GM12878 (cell line): ENCODE data around the gene BICRA. TPM values are rescaled to one million over a fixed set of nuclear protein-coding genes. Genes with fewer than 3 reads are reported as not detected.

Source experiments
- ATAC-seq: fragments of 200-7000 bp; cut with Tn5 transposase; 3 replicates; pipeline ENCODE4 v1.9.1; 2020; ENCODE audit warnings: mild to moderate bottlenecking, moderate library complexity
- BruUV-seq: library from RNA; stranded (reverse); fragments of 400-500 nt; replicated peaks from 2 replicates; lab custom pipeline; 2021; lab: Mats Ljungman, UMichigan
- CTCF ChIA-PET: fragments of 300-600 bp; sonication (Branson Sonifier 250); formaldehyde crosslinking; extraction: SDS; loops from one replicate; lab custom pipeline; 2021; ENCODE audit warnings: inconsistent platforms; lab: Yijun Ruan, JAX
- POLR2A ChIA-PET: fragments of 350-600 bp; formaldehyde crosslinking; extraction: SDS; loops from one replicate; lab custom pipeline; 2021; ENCODE audit warnings: inconsistent platforms; lab: Charles Lee
- RAD21 ChIA-PET: fragments of 300-600 bp; sonication (Branson Sonifier 250); formaldehyde crosslinking; loops from one replicate; lab custom pipeline; 2023; ENCODE audit warnings: antibody characterized with exemption; ENCODE audit not compliant: unreplicated experiment; lab: Charles Lee
- SMC1A ChIA-PET: fragments of 300-600 bp; sonication (Branson Sonifier 250); formaldehyde crosslinking; loops from one replicate; lab custom pipeline; 2023; ENCODE audit not compliant: unreplicated experiment, uncharacterized antibody; lab: Charles Lee
- DNase-seq: peaks from one replicate; pipeline ENCODE4 v3.0.0-alpha.2; 2011; ENCODE audit warnings: low read depth, low spot score
- FAIRE-seq: peaks from 3 replicates; lab custom pipeline; 2011; peaks lifted over from hg19 to GRCh38; lab: Jason Lieb, UNC
- H2AFZ ChIP-seq: 2 replicates; pipeline ENCODE4 v1.6.0; 2011; ENCODE audit warnings: low read depth, low read length, control low read depth; ENCODE audit not compliant: control insufficient read depth
- H3K27ac ChIP-seq: 2 replicates; pipeline ENCODE4 v1.5.1; 2011; ENCODE audit warnings: control low read depth; ENCODE audit not compliant: control insufficient read depth, insufficient read depth
- H3K27me3 ChIP-seq, 2 experiments: replicated peaks in 1 of 2; 2 replicates each; pipeline versions ENCODE4 v1.6.0 to v1.6.1; 2011; ENCODE audit warnings: low read length in 1 of 2; ENCODE audit not compliant: control insufficient read depth in 2 of 2, insufficient read depth in 2 of 2
- H3K36me3 ChIP-seq, 2 experiments: 2 replicates each; pipeline ENCODE4 v1.5.1; 2011; ENCODE audit warnings: low read length in 1 of 2; ENCODE audit not compliant: control insufficient read depth in 2 of 2, insufficient read depth in 2 of 2
- H3K4me1 ChIP-seq: 2 replicates; pipeline ENCODE4 v1.6.1; 2011; ENCODE audit warnings: mild to moderate bottlenecking, low read length, moderate library complexity, mixed read lengths; ENCODE audit not compliant: control insufficient read depth, insufficient read depth
- H3K4me2 ChIP-seq: 2 replicates; pipeline ENCODE4 v1.6.0; 2011; ENCODE audit warnings: control low read depth; ENCODE audit not compliant: control insufficient read depth, insufficient read depth
- H3K4me3 ChIP-seq: fragments of 200-600 bp; sonication (generic); 2 replicates; pipeline ENCODE4 v1.5.1; 2016
- H3K79me2 ChIP-seq: 2 replicates; pipeline ENCODE4 v1.6.0; 2011; ENCODE audit warnings: low read length; ENCODE audit not compliant: control insufficient read depth, insufficient read depth
- H3K9ac ChIP-seq: 2 replicates; pipeline ENCODE4 v1.8.0; 2011; ENCODE audit warnings: low read length, control low read depth, mixed read lengths; ENCODE audit not compliant: control insufficient read depth, insufficient read depth
- H3K9me3 ChIP-seq: replicated peaks from 3 replicates; pipeline ENCODE4 v1.5.1; 2011; ENCODE audit warnings: mild to moderate bottlenecking, low read length; ENCODE audit not compliant: control insufficient read depth, insufficient read depth
- H4K20me1 ChIP-seq: 2 replicates; pipeline ENCODE4 v1.6.0; 2011; ENCODE audit not compliant: control insufficient read depth, insufficient read depth
- EZH2 ChIP-seq: IDR thresholded peaks from 2 replicates; pipeline ENCODE4 v1.6.1; 2012; ENCODE audit warnings: low read depth, mild to moderate bottlenecking, control low read depth, inconsistent platforms, low read length, borderline replicate concordance; ENCODE audit not compliant: control insufficient read depth
- HDAC6 ChIP-seq: fragments of 200-600 bp; sonication (generic); IDR thresholded peaks from one replicate; pipeline ENCODE4 v1.8.0; 2017; ENCODE audit warnings: antibody characterized with exemption; ENCODE audit not compliant: unreplicated experiment
- IKZF2 ChIP-seq, 2 experiments: fragments of 450-650 bp; IDR thresholded peaks; 2 replicates each; pipeline ENCODE4 v1.6.1; 2017; ENCODE audit warnings: mild to moderate bottlenecking in 2 of 2, moderate library complexity in 2 of 2
- JUNB ChIP-seq: IDR thresholded peaks from 2 replicates; pipeline ENCODE4 v1.6.1; 2016; ENCODE audit warnings: antibody characterized with exemption, mild to moderate bottlenecking
- MXI1 ChIP-seq: fragments of 150-350 bp; IDR thresholded peaks from 2 replicates; pipeline ENCODE4 v1.6.1; 2011; ENCODE audit warnings: low read depth, mild to moderate bottlenecking, inconsistent platforms, low read length, improper control_type of control experiment
- NFXL1 ChIP-seq: fragments of 450-650 bp; IDR thresholded peaks from 2 replicates; pipeline ENCODE4 v1.6.1; 2017; ENCODE audit warnings: antibody characterized with exemption, mild to moderate bottlenecking, borderline replicate concordance
- RFX5 ChIP-seq: IDR thresholded peaks from 2 replicates; pipeline ENCODE4 v1.6.1; 2011; ENCODE audit warnings: low read depth, low read length, improper control_type of control experiment
- ZZZ3 ChIP-seq: IDR thresholded peaks from 2 replicates; pipeline ENCODE4 v1.6.1; 2011; ENCODE audit warnings: low read depth; ENCODE audit not compliant: control insufficient read depth, insufficient read length
- WGBS: methylation state at CpG from one replicate; pipeline ENCODE4 v1.1.6; 2016; ENCODE audit warnings: low lambda C conversion rate; ENCODE audit not compliant: insufficient replicate concordance, insufficient coverage; ENCODE audit errors: missing lambda C conversion rate; 5-methylcytosine and 5-hydroxymethylcytosine counted together
- in situ Hi-C: fragments of 300-500 bp; cut with MboI; formaldehyde crosslinking; loops from 9 replicates; pipeline ENCODE4 v1.14.3; 2018; ENCODE audit warnings: mixed read lengths
- intact Hi-C: fragments of 100-400 bp; cut with micrococcal nuclease; formaldehyde crosslinking; loops from one replicate; pipeline ENCODE4 v1.14.2; 2022; ENCODE audit not compliant: unreplicated experiment
- polyA plus RNA-seq, 11 experiments: library from polyadenylated mRNA; depleted of rRNA in 4 of 11; unstranded in 6 of 11; stranded (reverse) in 5 of 11; fragments of >200 nt; fragmentation: Nextera tagmentation in 4 of 11; fragmentation: Illumina TruSeq in 1 of 11; extraction: Ambion mirVana in 4 of 11; extraction: Trizol in 1 of 11; gene quantifications; 1 replicate in 1 of 11; 2 replicates in 10 of 11; pipeline versions ENCODE4 v1.2.1 to v1.2.3, GENCODE V29; 2011 to 2016; ENCODE audit warnings: inconsistent platforms in 2 of 11, missing spikeins in 2 of 11, low read depth in 1 of 11
- total RNA-seq, 4 experiments: library from RNA; depleted of rRNA in 3 of 4; stranded (reverse); fragments of >200 nt in 3 of 4; fragmentation: Illumina TruSeq in 1 of 4; extraction: Trizol in 1 of 4; gene quantifications; 2 replicates each; pipeline versions ENCODE4 v1.2.1 to v1.2.3, GENCODE V29; 2013 to 2021
- TF ChIP-seq, protein P1 (sequence below): IDR thresholded peaks from 2 replicates; pipeline ENCODE4 v1.6.1; 2011; ENCODE audit warnings: borderline replicate concordance, low read depth, mild to moderate bottlenecking, moderate library complexity, low read length; ENCODE audit not compliant: insufficient read depth, poor library complexity, severe bottlenecking
- TF ChIP-seq, protein P2 (sequence below): IDR thresholded peaks from 2 replicates; pipeline ENCODE4 v1.6.1; 2012; ENCODE audit warnings: low read depth, low read length, improper control_type of control experiment
- TF ChIP-seq, protein P3 (sequence below): fragments of 450-650 bp; IDR thresholded peaks from 2 replicates; pipeline ENCODE4 v1.6.1; 2017; ENCODE audit warnings: antibody characterized with exemption, mild to moderate bottlenecking, moderate library complexity

The BICRA gene
- total and polyA plus RNA-seq, 10 of the 15 experiments (the other 5 are each of a cell fraction or from before 2014, with no cell fraction given) = 0.11 to 15.3 (median 1.3) TPM

DNA sequence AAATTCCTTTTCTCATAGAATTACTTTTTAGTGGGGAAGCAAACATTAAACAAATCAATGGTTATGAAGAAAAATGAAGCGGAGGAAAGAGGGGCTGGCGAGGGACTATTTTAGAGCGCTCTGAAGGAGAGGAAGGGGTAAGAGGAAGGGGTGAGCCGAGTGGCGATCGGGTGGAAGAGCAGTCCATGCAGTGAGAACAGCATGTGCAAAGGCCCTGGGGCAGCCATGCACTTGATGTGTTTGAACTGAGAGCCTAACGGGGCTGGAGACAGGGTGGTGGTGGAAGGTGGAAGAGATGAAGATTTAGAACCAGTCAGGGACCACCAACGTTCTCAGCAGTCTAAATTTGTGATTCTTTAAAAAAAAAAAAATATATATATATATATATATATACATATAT is 122.0 kb downstream of the BICRA start:
- Histone ChIP-seq H3K79me2 (no peaks in the 10 kb centered on the region), H3K27ac (no peak overlapping the region), H2AFZ (no peak overlapping the region), H4K20me1 (no peaks in the 10 kb centered on the region), H3K4me2 (no peak overlapping the region), H3K36me3 (no peaks in the 10 kb centered on the region), H3K4me1 (no peaks in the 10 kb centered on the region), H3K4me3 (no peak overlapping the region), H3K9ac (no peak overlapping the region), H3K27me3 (0 out of 4 replicates have a peak, but pooled peaks cover 0 to 2% of the 10 kb centered on the region in 2 experiments), H3K9me3 (no peaks in the 10 kb centered on the region; the same call in 2 of the 3 replicates)
- 60% methylated on average over 8 of the region's 8 CpGs for WGBS
- ATAC-seq (no peak), FAIRE-seq (no peak), DNase-seq (no peak)
- BruUV-seq = no TSS peak
- intact Hi-C loops = no loop called here
- in situ Hi-C loops = no loop called here
- TF ChIP-seq, protein P1, sequence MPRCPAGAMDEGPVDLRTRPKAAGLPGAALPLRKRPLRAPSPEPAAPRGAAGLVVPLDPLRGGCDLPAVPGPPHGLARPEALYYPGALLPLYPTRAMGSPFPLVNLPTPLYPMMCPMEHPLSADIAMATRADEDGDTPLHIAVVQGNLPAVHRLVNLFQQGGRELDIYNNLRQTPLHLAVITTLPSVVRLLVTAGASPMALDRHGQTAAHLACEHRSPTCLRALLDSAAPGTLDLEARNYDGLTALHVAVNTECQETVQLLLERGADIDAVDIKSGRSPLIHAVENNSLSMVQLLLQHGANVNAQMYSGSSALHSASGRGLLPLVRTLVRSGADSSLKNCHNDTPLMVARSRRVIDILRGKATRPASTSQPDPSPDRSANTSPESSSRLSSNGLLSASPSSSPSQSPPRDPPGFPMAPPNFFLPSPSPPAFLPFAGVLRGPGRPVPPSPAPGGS = no peak
- TF ChIP-seq JUNB (no peak), ZZZ3 (no peak), EZH2 (no peak), MXI1 (no peak), RFX5 (no peak), NFXL1 (no peak), IKZF2 (IDR thresholded peaks at IDR 0.05) (no peak), HDAC6 (no peak)
- TF ChIP-seq, protein P2, sequence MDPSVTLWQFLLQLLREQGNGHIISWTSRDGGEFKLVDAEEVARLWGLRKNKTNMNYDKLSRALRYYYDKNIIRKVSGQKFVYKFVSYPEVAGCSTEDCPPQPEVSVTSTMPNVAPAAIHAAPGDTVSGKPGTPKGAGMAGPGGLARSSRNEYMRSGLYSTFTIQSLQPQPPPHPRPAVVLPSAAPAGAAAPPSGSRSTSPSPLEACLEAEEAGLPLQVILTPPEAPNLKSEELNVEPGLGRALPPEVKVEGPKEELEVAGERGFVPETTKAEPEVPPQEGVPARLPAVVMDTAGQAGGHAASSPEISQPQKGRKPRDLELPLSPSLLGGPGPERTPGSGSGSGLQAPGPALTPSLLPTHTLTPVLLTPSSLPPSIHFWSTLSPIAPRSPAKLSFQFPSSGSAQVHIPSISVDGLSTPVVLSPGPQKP = no peak
- TF ChIP-seq, protein P3, sequence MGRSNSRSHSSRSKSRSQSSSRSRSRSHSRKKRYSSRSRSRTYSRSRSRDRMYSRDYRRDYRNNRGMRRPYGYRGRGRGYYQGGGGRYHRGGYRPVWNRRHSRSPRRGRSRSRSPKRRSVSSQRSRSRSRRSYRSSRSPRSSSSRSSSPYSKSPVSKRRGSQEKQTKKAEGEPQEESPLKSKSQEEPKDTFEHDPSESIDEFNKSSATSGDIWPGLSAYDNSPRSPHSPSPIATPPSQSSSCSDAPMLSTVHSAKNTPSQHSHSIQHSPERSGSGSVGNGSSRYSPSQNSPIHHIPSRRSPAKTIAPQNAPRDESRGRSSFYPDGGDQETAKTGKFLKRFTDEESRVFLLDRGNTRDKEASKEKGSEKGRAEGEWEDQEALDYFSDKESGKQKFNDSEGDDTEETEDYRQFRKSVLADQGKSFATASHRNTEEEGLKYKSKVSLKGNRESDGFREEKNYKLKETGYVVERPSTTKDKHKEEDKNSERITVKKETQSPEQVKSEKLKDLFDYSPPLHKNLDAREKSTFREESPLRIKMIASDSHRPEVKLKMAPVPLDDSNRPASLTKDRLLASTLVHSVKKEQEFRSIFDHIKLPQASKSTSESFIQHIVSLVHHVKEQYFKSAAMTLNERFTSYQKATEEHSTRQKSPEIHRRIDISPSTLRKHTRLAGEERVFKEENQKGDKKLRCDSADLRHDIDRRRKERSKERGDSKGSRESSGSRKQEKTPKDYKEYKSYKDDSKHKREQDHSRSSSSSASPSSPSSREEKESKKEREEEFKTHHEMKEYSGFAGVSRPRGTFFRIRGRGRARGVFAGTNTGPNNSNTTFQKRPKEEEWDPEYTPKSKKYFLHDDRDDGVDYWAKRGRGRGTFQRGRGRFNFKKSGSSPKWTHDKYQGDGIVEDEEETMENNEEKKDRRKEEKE = no peak
- ChIA-PET POLR2A (no interaction called here), RAD21 (no interaction called here), CTCF (no interaction called here), SMC1A (no interaction called here)
